WERI-Rb-1 (cell line): ENCODE measurements around the gene ZNF662.

Experiments used
- DNase-seq: peaks from one replicate; pipeline ENCODE4 v3.0.0-alpha.2; 2020
- H3K27ac ChIP-seq: fragments of 250-450 bp; sonication (Bioruptor Pico); 2 replicates; pipeline ENCODE4 v1.5.1; 2020; ENCODE audit warnings: mild to moderate bottlenecking, moderate library complexity
- H3K27me3 ChIP-seq: fragments of 250-450 bp; sonication (Bioruptor Pico); 2 replicates; pipeline ENCODE4 v1.5.1; 2021; ENCODE audit warnings: mild to moderate bottlenecking, low read depth, moderate library complexity; ENCODE audit not compliant: insufficient read depth, severe bottlenecking
- H3K36me3 ChIP-seq: fragments of 250-450 bp; sonication (Bioruptor Pico); 2 replicates; pipeline ENCODE4 v1.5.1; 2020; ENCODE audit warnings: mild to moderate bottlenecking, moderate library complexity
- H3K4me3 ChIP-seq: 2 replicates; pipeline ENCODE4 v1.5.1; 2011; ENCODE audit warnings: low read depth, mild to moderate bottlenecking, control low read depth, low read length
- H3K9me3 ChIP-seq: fragments of 250-450 bp; sonication (Bioruptor Pico); 2 replicates; pipeline ENCODE4 v1.5.1; 2021; ENCODE audit warnings: mild to moderate bottlenecking, moderate library complexity; ENCODE audit not compliant: severe bottlenecking
- TF ChIP-seq, protein P1 (sequence below): IDR thresholded peaks from 2 replicates; pipeline ENCODE4 v1.5.1; 2011; ENCODE audit warnings: low read depth, mild to moderate bottlenecking, control low read depth, inconsistent platforms, low read length

ZNF662 gene

DNA sequence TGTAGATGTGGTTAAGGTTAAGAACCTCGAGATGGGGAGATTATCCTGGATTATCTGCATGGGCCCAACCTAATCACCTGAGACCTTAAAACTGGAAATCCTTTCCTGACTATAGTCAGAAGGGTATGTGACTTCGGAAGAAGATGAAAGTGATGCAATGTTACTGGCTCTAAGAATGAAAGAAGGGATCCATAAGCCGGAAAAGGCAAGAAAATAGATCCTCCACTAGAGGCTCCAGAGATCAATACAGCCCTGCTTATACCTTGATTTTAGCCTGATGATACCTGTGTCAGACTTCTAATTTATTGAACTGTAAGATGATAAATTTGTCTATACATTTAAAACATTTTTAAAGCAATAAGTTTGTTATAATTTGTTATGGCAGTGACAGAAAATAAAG lies 51.6 kb downstream of the ZNF662 start:
- Histone ChIP-seq H3K27me3 (no peaks in the 10 kb centered on the region), H3K36me3 (no peaks in the 10 kb centered on the region), H3K27ac (no peak overlapping the region), H3K9me3 (no peaks in the 10 kb centered on the region), H3K4me3 (no peak overlapping the region)
- TF ChIP-seq, protein P1, sequence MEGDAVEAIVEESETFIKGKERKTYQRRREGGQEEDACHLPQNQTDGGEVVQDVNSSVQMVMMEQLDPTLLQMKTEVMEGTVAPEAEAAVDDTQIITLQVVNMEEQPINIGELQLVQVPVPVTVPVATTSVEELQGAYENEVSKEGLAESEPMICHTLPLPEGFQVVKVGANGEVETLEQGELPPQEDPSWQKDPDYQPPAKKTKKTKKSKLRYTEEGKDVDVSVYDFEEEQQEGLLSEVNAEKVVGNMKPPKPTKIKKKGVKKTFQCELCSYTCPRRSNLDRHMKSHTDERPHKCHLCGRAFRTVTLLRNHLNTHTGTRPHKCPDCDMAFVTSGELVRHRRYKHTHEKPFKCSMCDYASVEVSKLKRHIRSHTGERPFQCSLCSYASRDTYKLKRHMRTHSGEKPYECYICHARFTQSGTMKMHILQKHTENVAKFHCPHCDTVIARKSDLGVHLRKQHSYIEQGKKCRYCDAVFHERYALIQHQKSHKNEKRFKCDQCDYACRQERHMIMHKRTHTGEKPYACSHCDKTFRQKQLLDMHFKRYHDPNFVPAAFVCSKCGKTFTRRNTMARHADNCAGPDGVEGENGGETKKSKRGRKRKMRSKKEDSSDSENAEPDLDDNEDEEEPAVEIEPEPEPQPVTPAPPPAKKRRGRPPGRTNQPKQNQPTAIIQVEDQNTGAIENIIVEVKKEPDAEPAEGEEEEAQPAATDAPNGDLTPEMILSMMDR, result peak; percentile 41
- DNase-seq, result peak; percentile 62

- Histone ChIP-seq H3K27ac (no peak overlapping the region), H3K9me3 (no peaks in the 10 kb centered on the region), H3K4me3 (no peak overlapping the region), H3K27me3 (no peaks in the 10 kb centered on the region), H3K36me3 (no peaks in the 10 kb centered on the region)
- DNase-seq, result no peak
- TF ChIP-seq, protein P1, result no peak
Measured at GRCh38 chr3:42960282-42960681, 54.3 kb downstream of the ZNF662 start.

- TF ChIP-seq, protein P1, result no peak
- H3K9me3 ChIP-seq, result no peaks in the 10 kb centered on the region
- H3K27me3 ChIP-seq, result no peaks in the 10 kb centered on the region
- H3K36me3 ChIP-seq, result no peaks in the 10 kb centered on the region
- no peak overlapping the region for H3K4me3 ChIP-seq
- no peak overlapping the region for H3K27ac ChIP-seq
- DNase-seq, result no peak
Measured at GRCh38 chr3:42960786-42961185, 54.8 kb downstream of the ZNF662 start.

GRCh38 chr3:42961633-42962032 lies 55.7 kb downstream of the ZNF662 start:
- Histone ChIP-seq H3K9me3 (no peaks in the 10 kb centered on the region), H3K27ac (no peak overlapping the region), H3K36me3 (no peaks in the 10 kb centered on the region), H3K27me3 (no peaks in the 10 kb centered on the region), H3K4me3 (no peak overlapping the region)
- TF ChIP-seq, protein P1, result peak; percentile 59
- peak; percentile 35 for DNase-seq

DNA sequence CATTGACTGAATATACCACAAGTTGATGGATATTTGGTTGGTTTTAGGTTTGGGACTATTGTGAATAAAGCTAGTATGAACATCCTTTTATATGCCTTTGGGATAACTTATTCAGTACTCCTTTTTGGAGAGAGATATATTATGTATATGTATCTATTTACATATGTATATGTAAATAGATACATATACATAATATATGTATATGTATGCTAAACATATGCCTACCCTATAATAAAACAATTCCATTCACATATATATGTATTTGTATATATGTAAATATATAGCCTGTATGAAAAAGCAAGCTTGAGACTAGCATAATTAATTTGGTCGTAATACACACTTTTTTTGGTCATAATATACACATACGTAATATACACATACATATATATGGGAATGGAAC lies 57.3 kb downstream of the ZNF662 start:
- Histone ChIP-seq H3K27me3 (no peaks in the 10 kb centered on the region), H3K36me3 (no peaks in the 10 kb centered on the region), H3K9me3 (no peaks in the 10 kb centered on the region), H3K4me3 (no peak overlapping the region), H3K27ac (no peak overlapping the region)
- TF ChIP-seq, protein P1, result no peak
- DNase-seq, result no peak

DNA sequence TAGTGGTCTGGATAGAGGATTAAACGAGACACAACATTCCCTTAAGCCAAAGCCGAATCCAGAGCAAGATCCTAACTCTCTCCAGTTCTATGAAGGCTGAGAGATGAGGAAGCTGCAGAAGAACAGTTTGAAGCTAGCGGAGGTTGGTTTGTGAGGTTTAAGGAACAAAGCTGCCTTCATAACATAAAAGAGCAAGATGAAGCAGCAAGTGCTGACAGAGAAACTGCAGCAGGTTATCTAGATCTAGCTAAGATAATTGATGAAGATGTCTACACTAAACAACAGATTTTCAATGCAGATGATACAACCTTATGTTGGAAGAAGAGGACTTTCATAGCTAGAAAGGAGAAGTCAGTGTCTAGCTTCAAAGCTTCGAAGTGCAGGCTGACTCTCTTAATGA lies 58.3 kb downstream of the ZNF662 start:
- no peak for DNase-seq
- TF ChIP-seq, protein P1, result no peak
- H3K36me3 ChIP-seq, result no peaks in the 10 kb centered on the region
- no peaks in the 10 kb centered on the region for H3K27me3 ChIP-seq
- no peak overlapping the region for H3K4me3 ChIP-seq
- no peaks in the 10 kb centered on the region for H3K9me3 ChIP-seq
- H3K27ac ChIP-seq, result no peak overlapping the region
